ENCODE results near the gene TSPAN10.

Gene TSPAN10

GRCh38 chr17:81660441-81660840 is 23.4 kb downstream of the TSPAN10 start:
- H3K4me3 ChIP-seq (ENCODE audit: low read length), result no peak overlapping the region
- no peak for TF ChIP-seq CTCF (conservative IDR thresholded peaks at IDR 0.05; ENCODE audit: low read depth, low read length)
- no peak for DNase-seq (ENCODE audit: low read depth)

GRCh38 chr17:81662002-81662401 is 25.0 kb downstream of the TSPAN10 start:
- no peak for TF ChIP-seq CTCF (conservative IDR thresholded peaks at IDR 0.05; ENCODE audit: low read depth, low read length)
- no peak for DNase-seq (ENCODE audit: low read depth)

GRCh38 chr17:81664051-81664470 is 27.1 kb downstream of the TSPAN10 start:
- TF ChIP-seq CTCF (conservative IDR thresholded peaks at IDR 0.05; ENCODE audit: low read depth, low read length), result no peak
- no peak for DNase-seq (ENCODE audit: low read depth)
- H3K4me3 ChIP-seq (ENCODE audit: low read length), result no peak overlapping the region

More at GRCh38 chr17:81662002-81662401, 25.0 kb downstream of the TSPAN10 start:
- H3K4me3 ChIP-seq (ENCODE audit: low read length), result no peak overlapping the region

GRCh38 chr17:81665205-81666091 is 28.5 kb downstream of the TSPAN10 start:
- no peak for DNase-seq (ENCODE audit: low read depth)
- peak overlapping the region; percentile 86 for H3K4me3 ChIP-seq (ENCODE audit: low read length)
- no peak for TF ChIP-seq CTCF (conservative IDR thresholded peaks at IDR 0.05; ENCODE audit: low read depth, low read length)

- no peak for TF ChIP-seq CTCF (conservative IDR thresholded peaks at IDR 0.05; ENCODE audit: low read depth, low read length)
- DNase-seq (ENCODE audit: low read depth), result no peak
- peak overlapping the region; percentile 86 for H3K4me3 ChIP-seq (ENCODE audit: low read length)
Measured at GRCh38 chr17:81666092-81666341, 29.0 kb downstream of the TSPAN10 start.

GRCh38 chr17:81666342-81667191 is 29.6 kb downstream of the TSPAN10 start, which contains the start of the genes CCDC137 and OXLD1:
Gene CCDC137 (plus strand): TSS chr17:81666737. CDS start chr17:81666767, 30 bp downstream.
Gene OXLD1 (minus strand): TSS chr17:81666605. CDS start chr17:81666577, 28 bp downstream.
- DNase-seq (ENCODE audit: low read depth), result peak; percentile 86
- peak within 1 kb of the TSS; percentile 86 for H3K4me3 ChIP-seq (ENCODE audit: low read length)
- no peak for TF ChIP-seq CTCF (conservative IDR thresholded peaks at IDR 0.05; ENCODE audit: low read depth, low read length)
